Mucosa of stomach (tissue), 1 donor: ENCODE data around the gene IFNAR2.
"Not testable (repeated sequence)": the region's sequence is repeated elsewhere in the genome, so short reads cannot be mapped to it uniquely, and the experiment has no call there.

ENCODE experiments used
- H3K27me3 ChIP-seq: one replicate; pipeline ENCODE4 v1.7.0; 2013; ENCODE audit warnings: mild to moderate bottlenecking, low read length; ENCODE audit not compliant: control insufficient read depth, insufficient read depth
- H3K36me3 ChIP-seq: one replicate; pipeline ENCODE4 v1.7.0; 2013; ENCODE audit warnings: low read length; ENCODE audit not compliant: control insufficient read depth, insufficient read depth
- H3K4me1 ChIP-seq: one replicate; pipeline ENCODE4 v1.7.0; 2013; ENCODE audit warnings: mild to moderate bottlenecking, low read length; ENCODE audit not compliant: control insufficient read depth, insufficient read depth
- H3K4me3 ChIP-seq: one replicate; pipeline ENCODE4 v1.7.0; 2013; ENCODE audit warnings: low read length
- H3K9ac ChIP-seq: one replicate; pipeline ENCODE4 v1.7.0; 2013; ENCODE audit warnings: mild to moderate bottlenecking, low read length, moderate library complexity
- H3K9me3 ChIP-seq: one replicate; pipeline ENCODE4 v1.7.0; 2013; ENCODE audit warnings: mild to moderate bottlenecking, low read length, moderate library complexity; ENCODE audit not compliant: control insufficient read depth
- donor health status: Pancreatic carcinoma.

Gene IFNAR2

DNA sequence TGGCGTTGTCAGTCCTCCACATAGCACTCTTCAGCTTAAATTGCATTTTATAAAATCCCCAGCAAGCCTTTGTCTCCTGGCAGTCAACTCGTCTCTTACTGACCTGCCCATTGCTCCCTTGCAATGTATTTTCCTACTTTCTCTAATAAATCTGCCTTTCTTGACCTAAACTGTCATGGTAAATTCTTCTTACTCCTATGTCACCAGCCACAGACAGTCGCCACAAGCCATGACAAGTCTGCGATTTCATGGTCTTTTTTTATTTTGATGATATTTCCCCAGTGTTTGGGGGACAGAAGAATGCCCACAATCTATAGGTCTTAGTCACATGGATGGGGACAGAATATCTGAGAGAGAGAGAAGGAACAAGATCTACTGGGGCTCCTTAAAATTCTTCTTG lies 8.4 kb downstream of the IFNAR2 start:
- no peaks in the 10 kb centered on the region for H3K36me3 ChIP-seq
- no peaks in the 10 kb centered on the region for H3K9me3 ChIP-seq
- H3K4me1 ChIP-seq, result no peaks in the 10 kb centered on the region
- H3K4me3 ChIP-seq, result no peak overlapping the region
- no peak overlapping the region for H3K9ac ChIP-seq
- H3K27me3 ChIP-seq, result no peaks in the 10 kb centered on the region

DNA sequence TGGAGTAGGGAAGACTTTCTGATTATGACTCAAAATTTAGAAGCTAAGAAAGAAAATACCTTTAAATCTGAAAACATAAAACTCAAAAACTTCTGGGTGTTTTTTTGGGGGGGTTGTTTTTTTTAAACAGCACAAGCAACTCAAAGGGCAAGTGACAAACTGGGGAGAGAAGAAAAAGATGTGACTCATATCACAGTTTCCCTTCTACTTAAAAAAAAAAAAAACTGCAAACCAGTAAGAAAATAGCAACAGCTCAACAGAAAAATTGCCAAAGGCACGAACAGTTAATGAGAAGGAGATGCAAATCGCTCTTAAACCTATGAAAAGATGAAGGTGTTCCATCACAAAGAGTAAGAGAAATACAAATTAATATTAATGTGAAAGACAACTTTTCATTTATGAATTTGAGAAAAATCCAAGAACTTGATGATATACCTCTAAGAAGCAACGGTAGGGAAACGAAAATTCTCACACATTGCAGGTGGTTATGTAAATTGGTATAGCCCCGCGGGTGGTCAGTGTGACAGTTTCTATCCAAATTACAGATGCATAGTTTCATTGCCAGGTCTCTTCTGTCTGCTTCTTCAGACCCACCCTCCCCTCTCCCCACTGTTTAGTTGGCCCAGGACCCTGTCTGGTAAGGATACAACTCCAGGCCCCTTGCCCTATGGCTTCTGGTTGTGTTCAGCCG lies 9.0 kb downstream of the IFNAR2 start:
- no peak overlapping the region for H3K4me3 ChIP-seq
- H3K4me1 ChIP-seq, result no peaks in the 10 kb centered on the region
- H3K9ac ChIP-seq, result no peak overlapping the region
- H3K9me3 ChIP-seq, result no peaks in the 10 kb centered on the region
- no peaks in the 10 kb centered on the region for H3K27me3 ChIP-seq
- no peaks in the 10 kb centered on the region for H3K36me3 ChIP-seq

DNA sequence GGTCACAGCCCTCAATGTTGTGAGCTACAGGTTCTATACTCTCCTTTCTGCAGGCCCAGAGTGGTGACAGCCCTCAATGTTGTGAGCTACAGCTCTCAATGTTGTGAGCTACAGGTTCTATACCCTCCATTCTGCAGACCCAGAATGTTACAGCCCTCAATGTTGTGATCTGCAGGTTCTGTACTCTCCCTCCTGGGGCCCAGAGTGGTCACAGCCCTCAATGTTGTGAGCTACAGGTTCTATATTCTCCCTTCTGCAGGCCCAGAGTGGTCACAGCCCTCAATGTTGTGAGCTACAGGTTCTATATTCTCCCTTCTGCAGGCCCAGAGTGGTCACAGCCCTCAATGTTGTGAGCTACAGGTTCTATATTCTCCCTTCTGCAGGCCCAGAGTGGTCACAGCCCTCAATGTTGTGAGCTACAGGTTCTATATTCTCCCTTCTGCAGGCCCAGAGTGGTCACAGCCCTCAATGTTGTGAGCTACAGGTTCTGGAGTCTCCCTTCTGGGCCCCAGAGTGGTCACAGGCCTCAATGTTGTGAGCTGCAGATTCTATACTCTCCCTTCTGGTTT lies 9.9 kb downstream of the IFNAR2 start:
- H3K4me3 ChIP-seq, H3K4me1 ChIP-seq, H3K9me3 ChIP-seq, H3K9ac ChIP-seq, H3K36me3 ChIP-seq, H3K27me3 ChIP-seq: not testable (repeated sequence)

DNA sequence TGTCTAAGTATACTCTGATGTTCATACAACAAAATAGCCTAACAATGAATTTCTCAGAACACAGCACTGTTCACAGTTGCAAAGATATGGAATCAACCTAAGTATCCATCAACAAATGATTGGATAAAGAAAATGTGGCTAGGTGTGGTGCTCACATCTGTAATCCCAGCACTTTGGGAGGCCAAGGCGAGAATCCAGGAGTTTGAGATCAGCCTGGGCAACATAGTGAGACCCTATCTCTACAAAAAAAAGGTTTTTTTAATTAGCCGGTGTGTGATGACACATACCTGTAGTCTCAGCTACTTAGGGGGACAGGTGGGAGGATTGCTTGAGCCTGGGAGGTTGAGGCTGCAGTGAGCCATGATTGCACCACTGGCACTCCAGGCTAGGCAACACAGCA lies 10.7 kb downstream of the IFNAR2 start:
- no peak overlapping the region for H3K9ac ChIP-seq
- H3K4me1 ChIP-seq, result no peaks in the 10 kb centered on the region
- no peak overlapping the region for H3K4me3 ChIP-seq
- H3K9me3 ChIP-seq, result no peaks in the 10 kb centered on the region
- H3K36me3 ChIP-seq, result no peaks in the 10 kb centered on the region
- H3K27me3 ChIP-seq, result no peaks in the 10 kb centered on the region

DNA sequence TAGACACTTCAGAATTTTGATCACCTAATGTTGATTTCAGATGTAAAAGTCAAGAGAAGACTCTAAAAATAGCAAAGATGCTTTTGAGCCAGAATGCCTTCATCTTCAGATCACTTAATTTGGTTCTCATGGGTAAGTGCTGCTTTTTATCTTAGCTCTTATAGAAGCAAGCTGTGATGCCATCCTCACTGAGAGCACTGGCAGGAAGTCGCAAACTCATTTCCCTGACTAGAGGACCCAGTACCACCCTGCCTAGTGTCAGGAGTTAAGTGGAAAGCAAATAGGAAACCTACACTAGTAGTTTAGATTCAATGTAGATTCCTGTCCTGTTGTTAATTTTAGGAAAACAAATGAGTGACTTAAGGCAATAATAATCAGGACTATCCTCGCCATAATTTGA lies 12.1 kb downstream of the IFNAR2 start:
- no peak overlapping the region for H3K4me3 ChIP-seq
- peaks cover 2% of the 10 kb centered on the region for H3K36me3 ChIP-seq
- no peaks in the 10 kb centered on the region for H3K4me1 ChIP-seq
- no peaks in the 10 kb centered on the region for H3K9me3 ChIP-seq
- no peak overlapping the region for H3K9ac ChIP-seq
- H3K27me3 ChIP-seq, result no peaks in the 10 kb centered on the region

DNA sequence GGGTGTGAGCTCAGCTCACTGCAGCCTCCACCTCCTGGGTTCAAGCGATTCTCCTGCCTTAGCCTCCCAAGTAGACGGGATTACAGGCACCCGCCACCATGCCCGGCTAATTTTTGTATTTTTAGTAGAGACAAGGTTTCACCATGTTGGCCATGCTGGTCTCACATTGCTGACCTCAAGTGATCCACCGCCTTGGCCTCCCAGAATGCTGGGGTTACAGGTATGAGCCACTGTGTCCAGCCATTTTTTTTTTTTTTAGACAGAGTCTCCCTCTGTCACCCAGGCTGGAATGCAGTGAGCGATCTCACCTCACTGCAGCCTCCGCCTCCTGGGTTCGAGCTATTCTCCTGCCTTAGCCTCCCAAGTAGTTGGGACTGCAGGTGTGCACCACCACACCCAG lies 13.1 kb downstream of the IFNAR2 start:
- H3K36me3 ChIP-seq, H3K4me1 ChIP-seq, H3K9me3 ChIP-seq, H3K9ac ChIP-seq, H3K4me3 ChIP-seq, H3K27me3 ChIP-seq: not testable (repeated sequence)

DNA sequence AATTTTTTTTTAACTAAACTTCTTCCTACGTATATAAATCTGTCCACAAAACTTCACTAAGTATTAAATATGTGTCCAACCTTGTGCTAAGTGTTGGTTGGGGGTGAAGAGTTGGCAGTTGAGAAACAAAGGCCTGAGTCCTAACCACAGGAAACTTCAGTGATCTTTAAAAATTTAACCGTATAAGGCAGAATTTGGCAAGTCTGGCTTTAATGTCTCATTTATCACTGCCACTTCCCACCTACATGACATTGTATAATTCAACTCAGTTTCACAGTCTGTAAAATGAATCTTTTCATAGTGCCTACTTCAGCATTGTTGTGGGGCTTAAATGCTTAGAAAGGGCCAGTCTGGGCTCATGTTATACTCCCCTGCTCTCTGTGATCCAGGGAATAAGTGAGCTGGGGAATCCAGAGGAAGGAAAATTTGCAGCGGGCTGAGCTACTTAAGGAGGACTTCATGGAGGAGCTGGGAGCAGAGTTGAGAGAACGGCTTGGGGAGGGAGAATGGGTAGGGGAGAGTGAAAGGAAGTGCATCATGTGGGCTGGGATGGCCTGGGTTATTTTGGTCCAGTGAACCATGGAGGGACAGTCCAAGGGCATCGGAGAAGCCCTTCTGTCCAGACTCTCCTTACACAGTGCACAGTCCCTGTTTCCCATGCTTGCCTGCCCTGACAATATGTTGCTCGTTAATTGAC lies 14.5 kb downstream of the IFNAR2 start:
- no peaks in the 10 kb centered on the region for H3K9me3 ChIP-seq
- H3K4me1 ChIP-seq, result no peaks in the 10 kb centered on the region
- no peaks in the 10 kb centered on the region for H3K27me3 ChIP-seq
- no peak overlapping the region for H3K4me3 ChIP-seq
- H3K9ac ChIP-seq, result no peak overlapping the region
- H3K36me3 ChIP-seq, result peaks cover 4% of the 10 kb centered on the region

DNA sequence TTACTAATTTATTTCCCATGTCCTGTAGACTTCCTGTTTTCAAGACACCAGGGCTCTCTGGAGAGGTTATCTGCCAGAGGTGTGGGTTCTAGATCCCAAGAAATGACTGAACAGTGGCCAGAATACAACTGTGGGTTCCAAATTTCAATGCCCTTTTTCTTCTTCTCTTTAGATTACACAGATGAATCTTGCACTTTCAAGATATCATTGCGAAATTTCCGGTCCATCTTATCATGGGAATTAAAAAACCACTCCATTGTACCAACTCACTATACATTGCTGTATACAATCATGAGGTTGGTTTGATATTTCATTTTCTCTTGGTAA lies 15.0 kb downstream of the IFNAR2 start:
- no peaks in the 10 kb centered on the region for H3K27me3 ChIP-seq
- H3K9ac ChIP-seq, result no peak overlapping the region
- H3K36me3 ChIP-seq, result peaks cover 4% of the 10 kb centered on the region
- no peak overlapping the region for H3K4me3 ChIP-seq
- H3K4me1 ChIP-seq, result no peaks in the 10 kb centered on the region
- no peaks in the 10 kb centered on the region for H3K9me3 ChIP-seq

DNA sequence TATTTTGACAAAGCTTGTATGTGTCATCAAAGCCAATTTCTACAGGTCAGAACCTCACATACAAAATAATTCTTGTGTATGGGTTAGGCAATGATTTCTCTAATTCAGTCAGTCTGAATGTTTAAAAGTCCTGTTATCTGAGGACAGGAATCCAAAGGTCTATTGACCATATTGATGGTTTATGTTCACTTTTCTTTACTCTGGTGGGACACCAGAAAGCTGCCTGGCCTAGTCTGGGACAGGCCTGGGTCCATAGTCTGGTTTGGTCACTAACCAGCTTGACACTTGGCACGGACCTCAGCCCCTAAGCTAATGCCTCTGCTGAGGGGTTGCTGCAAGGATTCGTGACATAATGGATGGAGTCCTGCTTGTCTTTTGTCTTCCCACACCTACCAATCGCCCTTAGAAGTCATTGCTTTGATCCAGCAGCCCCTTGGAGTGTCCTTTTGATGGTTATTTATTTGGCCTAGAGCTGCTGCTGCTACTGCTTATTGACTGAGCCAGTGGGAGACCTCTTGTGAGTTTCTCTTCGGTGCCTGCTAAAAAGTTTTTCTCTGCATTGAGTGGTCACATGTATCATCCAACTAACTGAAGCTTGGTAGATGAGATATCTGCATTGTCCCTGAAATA lies 15.7 kb downstream of the IFNAR2 start:
- Histone ChIP-seq H3K36me3 (peaks cover 4% of the 10 kb centered on the region), H3K27me3 (no peaks in the 10 kb centered on the region), H3K4me3 (no peak overlapping the region), H3K9me3 (no peaks in the 10 kb centered on the region), H3K4me1 (no peaks in the 10 kb centered on the region), H3K9ac (no peak overlapping the region)

DNA sequence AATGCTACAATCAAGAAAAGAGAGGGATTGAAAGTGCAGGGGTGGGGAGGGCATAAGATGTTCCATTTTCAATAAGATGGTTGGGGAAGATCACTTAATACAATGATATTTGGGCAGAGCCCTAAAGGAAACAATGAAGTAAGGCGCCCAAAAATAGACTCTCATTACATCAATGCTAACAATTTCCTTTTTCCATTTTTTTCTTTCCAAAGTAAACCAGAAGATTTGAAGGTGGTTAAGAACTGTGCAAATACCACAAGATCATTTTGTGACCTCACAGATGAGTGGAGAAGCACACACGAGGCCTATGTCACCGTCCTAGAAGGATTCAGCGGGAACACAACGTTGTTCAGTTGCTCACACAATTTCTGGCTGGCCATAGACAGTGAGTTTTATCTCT lies 16.8 kb downstream of the IFNAR2 start:
- H3K36me3 ChIP-seq, result peaks cover 4% of the 10 kb centered on the region
- no peaks in the 10 kb centered on the region for H3K27me3 ChIP-seq
- no peak overlapping the region for H3K9ac ChIP-seq
- no peaks in the 10 kb centered on the region for H3K4me1 ChIP-seq
- H3K4me3 ChIP-seq, result no peak overlapping the region
- no peaks in the 10 kb centered on the region for H3K9me3 ChIP-seq

DNA sequence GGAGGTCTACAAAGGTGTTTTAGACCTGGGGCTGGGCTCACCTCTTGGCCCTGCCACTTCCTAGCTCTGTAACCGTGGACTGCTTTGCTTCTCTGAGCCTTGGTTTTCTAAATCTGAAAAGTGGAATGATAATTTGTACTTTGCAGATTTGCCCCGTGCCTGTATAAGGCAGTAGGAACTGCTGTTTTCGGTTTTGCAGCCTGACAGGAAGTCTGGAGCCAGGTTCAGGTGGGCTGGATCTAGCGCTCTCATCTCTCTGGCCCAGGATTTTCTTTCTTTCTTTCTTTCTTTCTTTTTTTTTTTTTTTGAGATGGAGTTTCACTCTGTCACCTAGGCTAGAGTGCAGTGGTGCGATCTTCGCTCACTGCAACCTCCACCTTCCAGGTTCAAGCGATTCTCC lies 17.2 kb downstream of the IFNAR2 start:
- Histone ChIP-seq H3K27me3 (no peaks in the 10 kb centered on the region), H3K4me1 (no peaks in the 10 kb centered on the region), H3K4me3 (no peak overlapping the region), H3K9me3 (no peaks in the 10 kb centered on the region), H3K9ac (no peak overlapping the region), H3K36me3 (peaks cover 4% of the 10 kb centered on the region)

DNA sequence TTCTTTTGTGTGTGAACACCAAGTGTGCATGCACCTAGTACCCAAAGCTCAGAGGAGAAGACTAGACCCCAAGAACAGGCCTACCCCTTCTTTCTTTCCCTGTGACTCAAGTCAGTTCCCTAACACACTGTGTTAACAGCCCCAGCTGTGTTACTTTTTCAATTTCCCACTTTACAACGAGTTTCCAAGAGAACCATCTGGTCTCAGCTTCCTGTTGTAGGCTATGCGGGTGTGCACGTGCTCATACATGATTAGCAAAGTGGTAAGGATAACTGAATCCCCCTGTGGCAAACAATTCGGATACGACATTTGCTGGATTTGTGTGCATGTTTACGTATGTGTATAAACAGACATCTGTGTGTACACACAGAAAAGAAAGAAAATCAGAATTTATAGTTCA lies 17.9 kb downstream of the IFNAR2 start:
- Histone ChIP-seq H3K27me3 (no peaks in the 10 kb centered on the region), H3K9ac (no peak overlapping the region), H3K4me1 (no peaks in the 10 kb centered on the region), H3K36me3 (peaks cover 4% of the 10 kb centered on the region), H3K9me3 (no peaks in the 10 kb centered on the region), H3K4me3 (no peak overlapping the region)
